Naive thymus-derived CD4-positive, alpha-beta T cell (primary cell): Measurements from ENCODE around the gene ALS2. TPM values are rescaled to one million over a fixed set of nuclear protein-coding genes. Genes with fewer than 3 reads are reported as not detected.

Experiments
- ATAC-seq: fragments of 150-1000 bp; cut with Tn5 transposase; 2 replicates; pipeline ENCODE4 v1.10.0; 2021; ENCODE audit warnings: mild to moderate bottlenecking, moderate library complexity
- CTCF ChIA-PET: fragments of 350-600 bp; sonication (Branson Sonifier 250); formaldehyde crosslinking; loops from one replicate; lab custom pipeline; 2021; ENCODE audit warnings: antibody characterized with exemption; lab: Charles Lee
- POLR2A ChIA-PET: fragments of 350-600 bp; sonication (Branson Sonifier 250); formaldehyde crosslinking; loops from one replicate; lab custom pipeline; 2021; ENCODE audit warnings: antibody characterized with exemption, inconsistent platforms; lab: Charles Lee
- DNase-seq, 9 donors: peaks; one replicate each; pipeline versions ENCODE4 v3.0.0 to v3.0.0-alpha.2; 2020 to 2022; ENCODE audit warnings: mixed read lengths in 1 of 9
- H3K27ac ChIP-seq: one replicate; pipeline ENCODE4 v1.7.0; 2013; ENCODE audit warnings: mild to moderate bottlenecking, low read depth, low read length, moderate library complexity
- H3K27me3 ChIP-seq, 2 donors: one replicate each; pipeline ENCODE4 v1.7.0; 2013; ENCODE audit warnings: low read length in 2 of 2, mild to moderate bottlenecking in 2 of 2, moderate library complexity in 2 of 2; ENCODE audit not compliant: control insufficient read depth in 2 of 2, insufficient read depth in 2 of 2
- H3K36me3 ChIP-seq, 3 experiments: 1 replicate in 2 of 3; 2 replicates in 1 of 3; pipeline ENCODE4 v1.7.0; 2013; ENCODE audit warnings: low read length in 3 of 3, mild to moderate bottlenecking in 3 of 3, moderate library complexity in 1 of 3; ENCODE audit not compliant: insufficient read depth in 3 of 3, control insufficient read depth in 2 of 3
- H3K4me1 ChIP-seq, 2 donors: one replicate each; pipeline ENCODE4 v1.7.0; 2013; ENCODE audit warnings: low read length in 2 of 2, mild to moderate bottlenecking in 2 of 2, moderate library complexity in 1 of 2; ENCODE audit not compliant: control insufficient read depth in 2 of 2, insufficient read depth in 2 of 2
- H3K4me3 ChIP-seq: 2 replicates; pipeline ENCODE4 v1.7.0; 2013; ENCODE audit warnings: mild to moderate bottlenecking, low read length
- H3K9me3 ChIP-seq, 3 experiments: 1 replicate in 2 of 3; 2 replicates in 1 of 3; pipeline ENCODE4 v1.7.0; 2013; ENCODE audit warnings: low read length in 3 of 3; ENCODE audit not compliant: control insufficient read depth in 2 of 3
- H3K27ac Mint-ChIP-seq, 9 donors: one replicate each; pipeline ENCODE4 v1.8.0; 2020 to 2022; ENCODE audit warnings: mixed read lengths in 9 of 9, mild to moderate bottlenecking in 8 of 9, moderate library complexity in 5 of 9, inconsistent platforms in 2 of 9
- H3K27me3 Mint-ChIP-seq, 5 donors: one replicate each; pipeline ENCODE4 v1.8.0; 2021 to 2022; ENCODE audit warnings: mixed read lengths in 5 of 5, mild to moderate bottlenecking in 1 of 5
- H3K36me3 Mint-ChIP-seq, 5 donors: one replicate each; pipeline ENCODE4 v1.8.0; 2020 to 2022; ENCODE audit warnings: mixed read lengths in 5 of 5, mild to moderate bottlenecking in 3 of 5, inconsistent platforms in 1 of 5
- H3K4me1 Mint-ChIP-seq, 7 donors: one replicate each; pipeline ENCODE4 v1.8.0; 2020 to 2022; ENCODE audit warnings: mixed read lengths in 7 of 7, mild to moderate bottlenecking in 3 of 7, inconsistent platforms in 1 of 7
- H3K4me3 Mint-ChIP-seq, 10 donors: one replicate each; pipeline ENCODE4 v1.8.0; 2020 to 2022; ENCODE audit warnings: mild to moderate bottlenecking in 10 of 10, mixed read lengths in 10 of 10, moderate library complexity in 6 of 10, inconsistent platforms in 2 of 10
- H3K9me3 Mint-ChIP-seq, 11 donors: one replicate each; pipeline ENCODE4 v1.8.0; 2020 to 2022; ENCODE audit warnings: mixed read lengths in 11 of 11, mild to moderate bottlenecking in 4 of 11, inconsistent platforms in 1 of 11, moderate library complexity in 1 of 11
- intact Hi-C, 2 donors: fragments of 100-400 bp; cut with micrococcal nuclease; formaldehyde crosslinking; loops; one replicate each; pipeline ENCODE4 v1.15.1; 2023
- polyA plus RNA-seq, 2 donors: library from polyadenylated mRNA; unstranded; fragments of 300-500 nt; fragmentation: Illumina TruSeq; gene quantifications; one replicate each; pipeline ENCODE4 v1.2.3, GENCODE V29; 2021
- total RNA-seq, 6 experiments: library from RNA in 5 of 6; stranded (reverse) in 5 of 6; gene quantifications; 1 replicate in 5 of 6; 2 replicates in 1 of 6; pipeline ENCODE4 v1.2.3 and lab custom pipeline; 2021 to 2026

ALS2 gene
- total and polyA plus RNA-seq, 7 experiments from 2014 or later: 3.6 to 13.5 (median 10.1) TPM

DNA sequence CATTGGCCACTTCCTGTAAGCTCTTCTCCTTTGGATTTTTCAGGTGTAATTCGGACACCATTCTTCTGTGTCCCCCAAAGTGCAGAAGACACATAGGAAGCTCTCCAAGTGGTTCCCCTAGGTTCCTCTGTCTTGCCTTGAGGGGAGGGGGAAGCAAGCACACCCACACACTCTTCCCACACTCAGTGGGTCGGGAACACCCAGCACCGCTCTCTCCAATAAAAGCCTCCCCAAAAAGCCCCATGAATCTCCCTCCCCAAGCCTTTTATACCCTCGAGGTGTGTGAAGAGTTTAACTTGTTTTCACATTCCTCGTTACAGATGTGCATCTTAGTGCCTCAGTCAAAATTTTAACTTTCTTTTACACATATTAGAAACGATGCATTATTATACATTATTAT, 127.5 kb downstream of the ALS2 start:
- POLR2A ChIA-PET: interaction anchor here (0.6 to 0.7 kb wide), 2 partner anchors 11 to 13 kb away, joined by 3 to 5 read pairs; no protein-coding TSS in a partner anchor
- Histone ChIP-seq H3K27ac (no peak overlapping the region), H3K9me3 (no peaks in the 10 kb centered on the region), H3K27me3 (no peaks in the 10 kb centered on the region), H3K4me3 (no peak overlapping the region), H3K4me1 (no peaks in the 10 kb centered on the region), H3K36me3 (no peaks in the 10 kb centered on the region)
- CTCF ChIA-PET: interaction anchor here (0.6 kb wide), 1 partner anchor 746 kb away, joined by 3 read pairs; no protein-coding TSS in a partner anchor
- ATAC-seq (no peak), DNase-seq (no peak)
- Mint-ChIP-seq H3K9me3 (no peaks in the 10 kb centered on the region), H3K27ac (no peak overlapping the region), H3K36me3 (no peaks in the 10 kb centered on the region), H3K4me3 (no peak overlapping the region), H3K4me1 (peaks cover 0 to 6% (median 0%) of the 10 kb centered on the region in 7 donors), H3K27me3 (peaks cover 4 to 35% (median 13%) of the 10 kb centered on the region in 5 donors)
- intact Hi-C loops: no loop called here

Other genes with a start within 250 kb of the ALS2 start
- 10 to 100 TPM in 1 of 5 experiments, 1 to 10 TPM in 4; 3.2 to 13.4 (median 4.7) TPM for gene TMEM237, start 137.4 kb downstream of the ALS2 start, total RNA-seq
- gene TMEM237, start 137.4 kb downstream of the ALS2 start, polyA plus RNA-seq: 1 to 10 TPM; 2.7 to 3.2 TPM
- gene MPP4, start 82.3 kb downstream of the ALS2 start, total RNA-seq: under 1 TPM in 2 of 5 experiments, not detected in 3; 0.12 to 0.47 TPM
- not detected for gene MPP4, start 82.3 kb downstream of the ALS2 start, polyA plus RNA-seq
- not detected for gene CDK15, start 25.6 kb upstream of the ALS2 start, total RNA-seq
- gene CDK15, start 25.6 kb upstream of the ALS2 start, polyA plus RNA-seq: not detected